Neuronal stem cell (in vitro differentiated cells): ENCODE results near the gene RITA1.

Experiments used
- DNase-seq: peaks from one replicate; pipeline ENCODE4 v3.0.0-alpha.2; 2013; ENCODE audit warnings: low spot score
- H2AFZ ChIP-seq: one replicate; pipeline ENCODE4 v1.6.1; 2013; ENCODE audit warnings: mild to moderate bottlenecking, low read length, inconsistent platforms
- H2AK5ac ChIP-seq: 2 replicates; pipeline ENCODE4 v1.6.1; 2013; ENCODE audit warnings: low read depth, mild to moderate bottlenecking, inconsistent platforms, low read length, moderate library complexity, mixed read lengths
- H2BK120ac ChIP-seq: 2 replicates; pipeline ENCODE4 v1.6.1; 2013; ENCODE audit warnings: low read depth, mild to moderate bottlenecking, inconsistent platforms, low read length, moderate library complexity, mixed read lengths
- H2BK12ac ChIP-seq: one replicate; pipeline ENCODE4 v1.6.1; 2013; ENCODE audit warnings: low read length, inconsistent platforms
- H2BK15ac ChIP-seq: 2 replicates; pipeline ENCODE4 v1.6.1; 2013; ENCODE audit warnings: mild to moderate bottlenecking, low read length, inconsistent platforms, mixed read lengths
- H2BK5ac ChIP-seq: one replicate; pipeline ENCODE4 v1.6.1; 2013; ENCODE audit warnings: inconsistent platforms, mild to moderate bottlenecking, low read length, moderate library complexity
- H3K14ac ChIP-seq: one replicate; pipeline ENCODE4 v1.6.1; 2013; ENCODE audit warnings: low read length, inconsistent platforms
- H3K18ac ChIP-seq: 2 replicates; pipeline ENCODE4 v1.6.1; 2013; ENCODE audit warnings: low read length, inconsistent platforms
- H3K23ac ChIP-seq: 2 replicates; pipeline ENCODE4 v1.6.1; 2013; ENCODE audit warnings: low read depth, mild to moderate bottlenecking, mixed read lengths, low read length, inconsistent platforms; ENCODE audit not compliant: poor library complexity
- H3K27ac ChIP-seq: replicated peaks from 3 replicates; pipeline ENCODE4 v1.5.1; 2013; ENCODE audit warnings: low read length, inconsistent platforms
- H3K27me3 ChIP-seq, 3 experiments: 2 replicates each; pipeline ENCODE4 v1.6.1; 2013; ENCODE audit warnings: low read length in 3 of 3, mild to moderate bottlenecking in 2 of 3, inconsistent platforms in 1 of 3, low read depth in 1 of 3, mixed read lengths in 1 of 3, moderate library complexity in 1 of 3; ENCODE audit not compliant: control insufficient read depth in 3 of 3, insufficient read depth in 3 of 3
- H3K36me3 ChIP-seq, 2 donors: replicated peaks in 1 of 2; 2 replicates each; pipeline ENCODE4 v1.6.1; 2013; ENCODE audit warnings: low read length in 2 of 2; ENCODE audit not compliant: control insufficient read depth in 2 of 2, insufficient read depth in 2 of 2
- H3K4ac ChIP-seq: 2 replicates; pipeline ENCODE4 v1.6.1; 2013; ENCODE audit warnings: inconsistent platforms, mild to moderate bottlenecking, low read length, moderate library complexity
- H3K4me1 ChIP-seq, 2 donors: 1 replicate in 1 of 2; 2 replicates in 1 of 2; pipeline ENCODE4 v1.6.1; 2013; ENCODE audit warnings: low read length in 2 of 2, low read depth in 1 of 2; ENCODE audit not compliant: control insufficient read depth in 2 of 2, insufficient read depth in 1 of 2
- H3K4me2 ChIP-seq: one replicate; pipeline ENCODE4 v1.6.1; 2013; ENCODE audit warnings: mild to moderate bottlenecking, low read length, inconsistent platforms; ENCODE audit not compliant: insufficient read depth, poor library complexity, severe bottlenecking
- H3K4me3 ChIP-seq, 2 donors: 2 replicates each; pipeline ENCODE4 v1.5.1; 2013; ENCODE audit warnings: low read length in 2 of 2, mild to moderate bottlenecking in 2 of 2, inconsistent platforms in 1 of 2, moderate library complexity in 1 of 2
- H3K79me1 ChIP-seq: one replicate; pipeline ENCODE4 v1.6.1; 2013; ENCODE audit warnings: low read depth, mild to moderate bottlenecking, inconsistent platforms, low read length, moderate library complexity
- H3K9ac ChIP-seq: one replicate; pipeline ENCODE4 v1.6.1; 2013; ENCODE audit warnings: mild to moderate bottlenecking, low read depth, low read length, inconsistent platforms; ENCODE audit not compliant: poor library complexity
- H3K9me3 ChIP-seq, 2 donors: replicated peaks in 1 of 2; 2 replicates each; pipeline versions ENCODE3 to v1.6.1; 2013; ENCODE audit warnings: low read length in 2 of 2, mild to moderate bottlenecking in 2 of 2, inconsistent platforms in 1 of 2, low read depth in 1 of 2, mixed read lengths in 1 of 2, moderate library complexity in 1 of 2; ENCODE audit not compliant: control insufficient read depth in 2 of 2, insufficient read depth in 1 of 2
- H4K8ac ChIP-seq: one replicate; pipeline ENCODE4 v1.6.1; 2013; ENCODE audit warnings: low read depth, mild to moderate bottlenecking, inconsistent platforms, low read length, moderate library complexity
- H4K91ac ChIP-seq: one replicate; pipeline ENCODE4 v1.6.1; 2013; ENCODE audit warnings: low read length, low read depth, mild to moderate bottlenecking, inconsistent platforms; ENCODE audit not compliant: poor library complexity
- WGBS, 2 donors: extraction: QIAGEN DNeasy Blood & Tissue Kit; methylation state at CpG; one replicate each; pipeline ENCODE4 v1.1.7; 2013; ENCODE audit warnings: missing lambda C conversion rate in 2 of 2, mixed read lengths in 1 of 2; ENCODE audit not compliant: insufficient read length in 2 of 2, insufficient replicate concordance in 1 of 2; ENCODE audit errors: extremely low coverage in 2 of 2; 5-methylcytosine and 5-hydroxymethylcytosine counted together

The RITA1 gene

GRCh38 chr12:113236539-113237399, 51.2 kb downstream of the RITA1 start:
- Histone ChIP-seq H2BK5ac (no peak overlapping the region), H3K9me3 (no peaks in the 10 kb centered on the region), H3K4ac (no peak overlapping the region), H3K4me2 (no peak overlapping the region), H3K23ac (no peak overlapping the region), H4K91ac (no peak overlapping the region), H2AFZ (no peak overlapping the region), H4K8ac (no peak overlapping the region), H3K79me1 (no peaks in the 10 kb centered on the region), H2AK5ac (no peak overlapping the region), H2BK12ac (no peak overlapping the region), H3K4me3 (no peak overlapping the region), H3K36me3 (peaks cover 5 to 7% of the 10 kb centered on the region in 2 donors), H2BK15ac (no peak overlapping the region), H3K27me3 (no peaks in the 10 kb centered on the region), H3K18ac (no peak overlapping the region), H3K4me1 (peaks cover 0 to 14% of the 10 kb centered on the region in 2 donors), H3K14ac (no peak overlapping the region), H2BK120ac (no peak overlapping the region), H3K27ac (no peak overlapping the region), H3K9ac (no peak overlapping the region)
- DNase-seq, result no peak
- no CpG with 5 or more reads among the region's 5 CpGs for WGBS, 2 donors

- Histone ChIP-seq H3K27me3 (no peaks in the 10 kb centered on the region), H3K18ac (no peak overlapping the region), H4K8ac (no peak overlapping the region), H2BK5ac (no peak overlapping the region), H4K91ac (no peak overlapping the region), H2BK15ac (no peak overlapping the region), H2BK120ac (no peak overlapping the region), H3K4me2 (no peak overlapping the region), H2AFZ (no peak overlapping the region), H2BK12ac (no peak overlapping the region), H3K27ac (no peak overlapping the region), H3K9me3 (no peaks in the 10 kb centered on the region), H2AK5ac (no peak overlapping the region), H3K36me3 (peaks cover 0 to 3% of the 10 kb centered on the region in 2 donors), H3K14ac (no peak overlapping the region), H3K79me1 (no peaks in the 10 kb centered on the region), H3K23ac (no peak overlapping the region), H3K4me3 (no peak overlapping the region), H3K4me1 (peaks cover 0 to 8% of the 10 kb centered on the region in 2 donors), H3K4ac (no peak overlapping the region), H3K9ac (no peak overlapping the region)
- DNase-seq, result no peak
- WGBS, 2 donors, result no CpG with 5 or more reads among the region's 4 CpGs
Measured at GRCh38 chr12:113237748-113238147, 52.2 kb downstream of the RITA1 start.

DNA sequence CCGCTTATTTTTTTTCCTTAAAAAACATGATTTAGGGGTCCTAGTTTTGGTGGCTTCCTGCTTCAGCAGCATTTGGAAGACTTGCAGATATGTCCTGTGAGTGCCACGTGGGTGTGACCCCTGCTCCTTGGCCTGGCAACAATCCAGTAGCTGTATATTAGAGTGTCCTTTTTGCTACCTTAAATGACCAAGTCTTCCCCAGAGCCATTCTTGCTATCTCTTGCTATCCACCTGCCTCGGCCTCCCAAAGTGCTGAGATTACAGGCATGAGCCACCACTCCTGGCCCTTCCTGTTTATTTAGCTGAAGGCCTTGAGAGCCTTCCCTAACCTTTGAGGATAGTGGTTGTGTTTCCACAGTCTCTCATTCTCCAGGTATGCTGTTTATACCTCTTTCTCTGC, 52.8 kb downstream of the RITA1 start:
- no peak overlapping the region for H3K4ac ChIP-seq
- no peak overlapping the region for H3K18ac ChIP-seq
- H3K14ac ChIP-seq, result no peak overlapping the region
- no peak overlapping the region for H4K91ac ChIP-seq
- H2AK5ac ChIP-seq, result no peak overlapping the region
- no peak overlapping the region for H2BK5ac ChIP-seq
- H3K23ac ChIP-seq, result no peak overlapping the region
- H2BK15ac ChIP-seq, result no peak overlapping the region
- no peak for DNase-seq
- no peak overlapping the region for H3K9ac ChIP-seq
- peaks cover 0 to 2% of the 10 kb centered on the region in 2 donors for H3K4me1 ChIP-seq
- WGBS, 2 donors, result no CpG with 5 or more reads among the region's 3 CpGs
- no peak overlapping the region for H2AFZ ChIP-seq
- H3K4me2 ChIP-seq, result no peak overlapping the region
- no peaks in the 10 kb centered on the region for H3K9me3 ChIP-seq
- H3K27ac ChIP-seq, result no peak overlapping the region
- no peak overlapping the region for H2BK120ac ChIP-seq
- no peak overlapping the region for H4K8ac ChIP-seq
- no peaks in the 10 kb centered on the region for H3K79me1 ChIP-seq
- H3K27me3 ChIP-seq, result no peaks in the 10 kb centered on the region
- H2BK12ac ChIP-seq, result no peak overlapping the region
- H3K4me3 ChIP-seq, result no peak overlapping the region
- H3K36me3 ChIP-seq, result peaks cover 0 to 3% of the 10 kb centered on the region in 2 donors

DNA sequence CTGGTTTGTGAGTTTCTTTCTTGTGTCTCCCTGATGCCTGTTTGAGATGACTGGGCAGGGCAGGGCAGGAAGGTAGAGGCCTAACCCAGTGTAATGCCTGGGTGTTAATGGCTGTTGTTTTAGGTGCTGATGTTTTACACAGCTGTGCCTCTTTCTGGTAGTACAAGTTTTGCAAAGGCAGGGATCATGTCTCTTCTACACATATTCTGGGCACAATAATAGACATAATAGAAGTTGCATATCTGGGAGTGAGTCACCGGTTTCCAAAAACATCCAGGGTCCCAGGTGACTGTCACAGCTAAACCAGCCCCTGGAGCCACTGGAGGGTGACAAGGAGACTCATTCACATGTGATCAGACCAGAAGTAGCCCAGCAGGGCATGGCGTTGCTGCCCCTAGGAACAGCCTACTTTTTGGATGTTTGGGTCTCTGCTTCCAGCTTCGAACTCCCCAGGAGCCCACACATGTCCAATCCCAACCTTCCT, 53.8 kb downstream of the RITA1 start:
- Histone ChIP-seq H2BK5ac (no peak overlapping the region), H2BK15ac (no peak overlapping the region), H3K27me3 (no peaks in the 10 kb centered on the region), H3K14ac (no peak overlapping the region), H3K79me1 (no peaks in the 10 kb centered on the region), H3K4me2 (no peak overlapping the region), H3K23ac (no peak overlapping the region), H2AK5ac (no peak overlapping the region), H2BK12ac (no peak overlapping the region), H2BK120ac (no peak overlapping the region), H4K8ac (no peak overlapping the region), H3K9ac (no peak overlapping the region), H3K36me3 (no peaks in the 10 kb centered on the region), H3K4me1 (no peaks in the 10 kb centered on the region), H2AFZ (no peak overlapping the region), H4K91ac (no peak overlapping the region), H3K4me3 (no peak overlapping the region), H3K9me3 (no peaks in the 10 kb centered on the region), H3K4ac (no peak overlapping the region), H3K18ac (no peak overlapping the region), H3K27ac (no peak overlapping the region)
- WGBS, 2 donors, result no CpG with 5 or more reads among the region's 3 CpGs
- DNase-seq, result no peak
